ENCODE results near the gene SMYD2. TPM values are rescaled to one million over a fixed set of nuclear protein-coding genes. Genes with fewer than 3 reads are reported as not detected.

SMYD2 gene
- total and polyA plus RNA-seq, 11 donors = 157 to 406 (median 324) TPM

- 93 to 96% (median 95%) methylated on average over 7 of the region's 7 CpGs for WGBS, 4 donors
- Histone ChIP-seq H3K27me3 (no peaks in the 10 kb centered on the region), H3K4me1 (no peaks in the 10 kb centered on the region), H3K9me3 (no peaks in the 10 kb centered on the region), H3K4me3 (no peak overlapping the region), H3K36me3 (peaks cover 4 to 89% (median 43%) of the 10 kb centered on the region in 9 donors), H3K27ac (no peak overlapping the region)
- no peak for TF ChIP-seq POLR2A (IDR thresholded peaks at IDR 0.05)
- intact Hi-C loops (cut with DNase I) = loop anchor here in 7 of 10 donors (5.0 to 10.0 kb wide), 4 partner anchors 168 to 201 kb away; partner anchors contain the start of gene PTPN14 (in 1 of the 7)
- DNase-seq (no peak), ATAC-seq (no peak)
These were observed 105.4 kb downstream of the SMYD2 start for GRCh38 chr1:214386333-214386732.
